Pancreas (tissue), 10 donors: Measurements from ENCODE around the gene HMGCL. TPM values are rescaled to one million over a fixed set of nuclear protein-coding genes. Genes with fewer than 3 reads are reported as not detected.

Experiments
- ATAC-seq, 4 donors: fragments of 200-7000 bp; cut with Tn5 transposase; one replicate each; pipeline versions ENCODE4 v1.8.0 to v1.9.1; 2020; ENCODE audit warnings: mild to moderate bottlenecking in 4 of 4, moderate library complexity in 4 of 4
- DNase-seq, 6 donors: peaks; one replicate each; pipeline ENCODE4 v3.0.0-alpha.2; 2020
- FAIRE-seq: peaks from 2 replicates; lab custom pipeline; 2012; peaks lifted over from hg19 to GRCh38; lab: Jason Lieb, UNC
- H3K27ac ChIP-seq, 4 donors: fragments of 200-600 bp; sonication (generic); 1 replicate in 3 of 4; 2 replicates in 1 of 4; pipeline versions ENCODE4 v1.5.0 to v1.8.0; 2020
- H3K27me3 ChIP-seq, 4 donors: fragments of 200-600 bp; one replicate each; pipeline ENCODE4 v1.8.0; 2021
- H3K36me3 ChIP-seq, 3 donors: fragments of 200-600 bp; sonication (generic) in 1 of 3; one replicate each; pipeline versions ENCODE4 v1.5.0 to v1.8.0; 2020 to 2021
- H3K4me1 ChIP-seq, 3 donors: fragments of 200-600 bp; one replicate each; pipeline ENCODE4 v1.8.0; 2021
- H3K4me3 ChIP-seq, 4 donors: fragments of 200-600 bp; sonication (generic) in 2 of 4; one replicate each; pipeline versions ENCODE4 v1.5.0 to v1.8.0; 2020 to 2021
- H3K9me3 ChIP-seq, 4 donors: fragments of 200-600 bp; one replicate each; pipeline ENCODE4 v1.8.0; 2021
- WGBS, 2 donors: extraction: QIAGEN DNeasy Blood & Tissue Kit; methylation state at CpG; one replicate each; pipeline ENCODE4 v1.1.7; 2013; 5-methylcytosine and 5-hydroxymethylcytosine counted together
- intact Hi-C, 3 donors: fragments of 100-400 bp; cut with DNase I; formaldehyde crosslinking; loops; one replicate each; pipeline versions ENCODE4 v1.11.1 to v1.14.2; 2022
- polyA plus RNA-seq, 2 donors: library from polyadenylated mRNA; stranded (reverse); fragments of 200-250 nt; gene quantifications; one replicate each; pipeline ENCODE4 v1.2.3, GENCODE V29; 2013
- total RNA-seq, 6 donors: library from RNA; stranded (reverse); fragmentation: NEBNext Ultra II Directional in 4 of 6; extraction: Animal tissue kit (Norgen Biotek cat#: 25700) in 4 of 6; gene quantifications; one replicate each; pipeline versions ENCODE4 v1.2.1 to v1.2.4, GENCODE V29; 2021 to 2023
- TF ChIP-seq, protein P1 (sequence below), 4 donors: fragments of 200-600 bp; sonication (generic) in 3 of 4; IDR thresholded peaks; one replicate each; pipeline versions ENCODE4 v1.5.0 to v1.8.0; 2021; ENCODE audit warnings: antibody characterized with exemption in 4 of 4
- donor health status: healthy with polysubstance abuse.
- donor health status: DM: no; HTN: no; CAD: no; lungs with moderate emphysema.
- donor health status: DM: no; HTN: no; CAD: no.
- donor health status: control.
- donor health status: control.
- donor health status: Bipolar disorder and iron deficiency.
- donor health status: DM: yes; HTN: yes; CAD: no.
- donor health status: DM: no; HTN: no; CAD: no.
- donor health status: DM: no; HTN: no; CAD: no.
- donor health status: DM: yes; HTN: yes; CAD: no.

HMGCL gene
- total and polyA plus RNA-seq, 8 donors: 16.2 to 27.0 (median 17.3) TPM

DNA sequence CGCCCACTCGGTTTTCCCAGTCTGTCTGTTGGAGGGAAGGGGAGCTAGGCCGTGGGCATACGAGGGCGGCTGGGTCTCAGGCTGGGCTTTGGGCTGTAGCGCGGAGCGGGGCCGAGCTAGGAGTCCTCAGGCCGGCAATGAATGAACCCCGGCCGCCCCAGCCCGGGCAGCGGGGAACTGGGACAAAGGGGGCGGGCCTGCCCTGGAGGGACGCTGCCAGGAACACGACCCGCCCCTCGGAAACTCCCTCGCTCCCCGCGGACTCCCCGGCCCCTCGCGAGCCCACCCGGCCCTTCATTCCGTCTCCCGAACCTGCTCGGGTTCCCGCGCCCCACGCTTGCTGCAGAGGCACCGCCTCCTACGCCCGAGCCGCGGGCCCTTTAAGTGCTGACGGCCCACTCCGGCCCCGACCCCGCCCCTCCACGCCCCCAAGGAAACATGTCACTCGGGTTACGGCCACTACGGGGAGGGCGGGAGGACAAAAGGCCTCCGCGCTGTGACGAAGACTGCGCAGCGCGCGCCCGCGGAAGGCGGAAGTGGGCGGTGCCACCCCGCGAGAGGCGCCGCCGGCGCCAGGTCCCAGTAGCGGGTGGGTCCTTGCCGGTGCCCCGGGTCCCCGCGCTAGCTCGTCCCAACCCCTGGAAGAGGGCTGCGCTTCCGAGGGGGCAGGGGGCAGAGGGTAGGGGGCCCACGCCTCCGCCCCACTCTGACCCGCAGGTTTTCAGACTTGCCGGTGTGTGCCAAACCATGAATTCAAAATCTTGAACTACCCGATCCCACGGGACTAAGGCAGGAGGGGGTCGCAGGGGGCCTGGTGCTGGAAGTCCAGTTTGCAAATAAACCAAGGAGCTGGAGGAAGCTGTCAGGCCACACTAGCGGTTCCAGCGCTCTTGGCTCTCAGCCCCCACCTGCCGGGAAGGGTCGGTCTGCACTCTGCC, 24.6 kb downstream of the HMGCL start, which contains the start of gene GALE:
TSS of gene GALE (minus strand) at position 355 of the 938 bp plus-strand sequence. CDS start 1,747 bp downstream, outside the sequence.
- peak; percentile 89 to 93 (median 91) for ATAC-seq

DNA sequence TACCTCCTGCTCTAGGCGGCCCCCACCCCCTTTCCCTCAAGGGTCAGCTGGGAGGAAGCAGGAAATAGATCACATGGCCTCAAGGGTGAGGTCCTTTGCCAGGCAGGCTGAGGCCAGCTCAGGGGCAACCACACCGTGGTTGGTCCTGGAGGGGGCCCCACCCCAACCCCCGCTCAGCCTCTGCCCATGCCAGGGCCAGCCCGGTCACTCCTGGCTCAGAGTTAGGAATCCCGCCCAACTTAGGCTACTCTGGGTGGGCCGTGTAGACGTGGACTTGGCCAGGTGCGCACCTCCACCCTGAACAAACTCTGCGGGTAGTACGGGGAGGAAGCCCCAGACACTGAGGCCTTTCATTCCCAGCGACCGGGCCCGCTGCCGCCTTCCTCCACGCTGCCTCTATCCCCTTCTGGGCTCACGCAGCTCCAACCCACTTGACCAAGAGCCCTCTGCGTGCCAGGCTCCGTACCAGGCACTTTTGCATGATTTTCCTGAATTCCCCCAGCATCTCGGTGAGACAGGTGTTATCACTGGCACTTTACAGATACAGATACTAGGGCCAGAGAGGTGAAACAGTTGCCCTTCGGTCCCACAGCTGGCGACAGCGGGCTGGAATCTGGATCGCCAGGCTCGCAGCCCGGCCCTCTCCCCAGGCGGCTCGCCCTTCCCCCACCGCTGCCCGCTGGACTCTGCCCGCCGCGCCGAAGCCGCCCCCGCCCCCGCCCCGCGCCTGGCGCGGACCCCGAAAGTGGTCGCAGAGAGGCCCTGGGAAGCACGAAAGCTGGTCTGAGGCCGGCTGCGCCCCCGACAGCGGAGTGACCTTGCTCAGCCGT, 25.4 kb downstream of the HMGCL start:
- peak; percentile 49 to 61 (median 53) for ATAC-seq
- TF ChIP-seq, protein P1, sequence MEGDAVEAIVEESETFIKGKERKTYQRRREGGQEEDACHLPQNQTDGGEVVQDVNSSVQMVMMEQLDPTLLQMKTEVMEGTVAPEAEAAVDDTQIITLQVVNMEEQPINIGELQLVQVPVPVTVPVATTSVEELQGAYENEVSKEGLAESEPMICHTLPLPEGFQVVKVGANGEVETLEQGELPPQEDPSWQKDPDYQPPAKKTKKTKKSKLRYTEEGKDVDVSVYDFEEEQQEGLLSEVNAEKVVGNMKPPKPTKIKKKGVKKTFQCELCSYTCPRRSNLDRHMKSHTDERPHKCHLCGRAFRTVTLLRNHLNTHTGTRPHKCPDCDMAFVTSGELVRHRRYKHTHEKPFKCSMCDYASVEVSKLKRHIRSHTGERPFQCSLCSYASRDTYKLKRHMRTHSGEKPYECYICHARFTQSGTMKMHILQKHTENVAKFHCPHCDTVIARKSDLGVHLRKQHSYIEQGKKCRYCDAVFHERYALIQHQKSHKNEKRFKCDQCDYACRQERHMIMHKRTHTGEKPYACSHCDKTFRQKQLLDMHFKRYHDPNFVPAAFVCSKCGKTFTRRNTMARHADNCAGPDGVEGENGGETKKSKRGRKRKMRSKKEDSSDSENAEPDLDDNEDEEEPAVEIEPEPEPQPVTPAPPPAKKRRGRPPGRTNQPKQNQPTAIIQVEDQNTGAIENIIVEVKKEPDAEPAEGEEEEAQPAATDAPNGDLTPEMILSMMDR (IDR thresholded peaks at IDR 0.05): no peak
- Histone ChIP-seq H3K36me3 (no peaks in the 10 kb centered on the region), H3K27ac (peak overlapping the region; percentile 86 to 89 (median 86)), H3K4me1 (peaks cover 6 to 20% (median 19%) of the 10 kb centered on the region in 3 donors), H3K4me3 (peak overlapping the region; percentile 82 to 94 (median 85)), H3K9me3 (no peaks in the 10 kb centered on the region), H3K27me3 (no peaks in the 10 kb centered on the region)
- WGBS, 2 donors: 4 to 6% methylated on average over 29 to 48 of the region's 48 CpGs
- peak in 5 of 6 donors; percentile 69 to 81 (median 79) for DNase-seq
- no peak for FAIRE-seq
- intact Hi-C loops: no loop called here

More for the DNA sequence above, 24.6 kb downstream of the HMGCL start, which contains the start of gene GALE:
- H3K27me3 ChIP-seq: no peaks in the 10 kb centered on the region
- WGBS, 2 donors: 0% methylated on average over 63 to 82 of the region's 82 CpGs
- H3K4me3 ChIP-seq: peak within 1 kb of the TSS; percentile 82 to 94 (median 85)
- FAIRE-seq (no peak), DNase-seq (peak; percentile 96 to 99 (median 97))
- H3K27ac ChIP-seq: peak within 1 kb of the TSS; percentile 86 to 89 (median 86)
- no peaks in the 10 kb centered on the region for H3K9me3 ChIP-seq
- intact Hi-C loops: no loop called here
- H3K4me1 ChIP-seq: peaks cover 6 to 20% (median 19%) of the 10 kb centered on the region in 3 donors
- no peaks in the 10 kb centered on the region for H3K36me3 ChIP-seq
- TF ChIP-seq, protein P1 (IDR thresholded peaks at IDR 0.05): no peak

DNA sequence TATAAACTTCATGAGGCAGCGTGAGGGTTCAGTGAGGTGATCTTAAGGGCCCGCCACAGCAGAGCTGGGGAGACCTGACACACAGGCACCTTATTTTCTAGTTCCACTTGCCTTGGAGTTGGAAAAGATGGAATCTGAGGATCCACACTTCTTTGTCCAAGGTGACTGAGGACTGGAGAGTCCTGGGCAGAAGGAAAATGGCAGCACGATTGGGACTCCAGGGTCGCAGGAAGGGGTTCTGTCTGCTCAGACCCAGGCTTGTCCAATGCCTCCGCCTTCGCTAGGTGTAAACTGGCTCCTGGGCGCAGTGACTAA, 26.0 kb downstream of the HMGCL start:
- Histone ChIP-seq H3K27ac (peak overlapping the region; percentile 86 to 89 (median 86)), H3K9me3 (no peaks in the 10 kb centered on the region), H3K36me3 (no peaks in the 10 kb centered on the region), H3K27me3 (no peaks in the 10 kb centered on the region), H3K4me3 (peak overlapping the region in 2 of 4 donors; percentile 82 to 94), H3K4me1 (peaks cover 6 to 20% (median 19%) of the 10 kb centered on the region in 3 donors)
- ATAC-seq (no peak), DNase-seq (no peak), FAIRE-seq (no peak)
- TF ChIP-seq, protein P1 (IDR thresholded peaks at IDR 0.05): no peak
- WGBS, 2 donors: 70 to 79% methylated on average over 7 of the region's 7 CpGs
- intact Hi-C loops: no loop called here

DNA sequence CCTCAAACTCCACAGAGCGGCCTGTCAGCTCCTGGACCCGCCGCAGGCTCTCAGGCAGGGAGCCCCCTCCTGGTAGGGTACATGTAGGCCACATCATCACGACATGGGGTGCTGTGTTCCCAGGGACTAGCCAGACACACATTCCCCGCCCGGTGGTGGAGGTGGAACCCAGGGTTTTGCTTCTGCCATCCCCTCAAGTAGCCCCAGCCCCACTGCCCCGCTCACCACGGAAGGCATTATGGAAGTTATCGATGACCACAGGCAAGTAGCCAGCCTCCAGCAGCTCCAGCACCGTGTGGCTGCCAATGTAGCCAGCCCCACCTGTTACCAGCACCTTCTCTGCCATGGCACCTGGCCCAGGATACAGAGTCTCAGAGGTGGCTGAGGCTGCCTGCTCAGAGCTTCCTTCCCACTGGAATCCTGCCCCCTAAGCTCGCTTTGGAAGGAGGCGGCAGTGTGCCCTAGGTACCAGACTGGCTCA, 26.5 kb downstream of the HMGCL start:
- Histone ChIP-seq H3K36me3 (no peaks in the 10 kb centered on the region), H3K4me1 (peaks cover 6 to 20% (median 19%) of the 10 kb centered on the region in 3 donors), H3K9me3 (no peaks in the 10 kb centered on the region), H3K4me3 (peak overlapping the region in 1 of 4 donors; percentile 82), H3K27me3 (no peaks in the 10 kb centered on the region), H3K27ac (peak overlapping the region; percentile 86 to 89 (median 86))
- no peak for FAIRE-seq
- TF ChIP-seq, protein P1 (IDR thresholded peaks at IDR 0.05): no peak
- ATAC-seq: peak; percentile 7 to 32 (median 11)
- intact Hi-C loops: no loop called here
- DNase-seq: peak; percentile 68 to 88 (median 74)
- 53 to 54% methylated on average over 12 of the region's 12 CpGs for WGBS, 2 donors
